Subcutaneous abdominal adipose tissue (tissue), 5 donors: ENCODE results near the gene IFNL2.
"Not testable (repeated sequence)": the region's sequence is repeated elsewhere in the genome, so short reads cannot be mapped to it uniquely, and the experiment has no call there.

Experiments
- H3K27ac ChIP-seq: one replicate; pipeline ENCODE4 v1.7.0; 2013; ENCODE audit warnings: low read depth, mild to moderate bottlenecking, inconsistent platforms, low read length, moderate library complexity
- H3K27me3 ChIP-seq, 5 donors: one replicate each; pipeline ENCODE4 v1.7.0; 2013; ENCODE audit warnings: low read length in 5 of 5, inconsistent platforms in 1 of 5; ENCODE audit not compliant: control insufficient read depth in 5 of 5, insufficient read depth in 4 of 5
- H3K36me3 ChIP-seq, 5 donors: one replicate each; pipeline ENCODE4 v1.7.0; 2013; ENCODE audit warnings: low read length in 5 of 5; ENCODE audit not compliant: control insufficient read depth in 5 of 5, insufficient read depth in 5 of 5
- H3K4me1 ChIP-seq, 5 donors: one replicate each; pipeline ENCODE4 v1.7.0; 2013; ENCODE audit warnings: low read length in 5 of 5, mild to moderate bottlenecking in 3 of 5, moderate library complexity in 1 of 5; ENCODE audit not compliant: control insufficient read depth in 5 of 5, insufficient read depth in 5 of 5
- H3K4me3 ChIP-seq, 5 donors: one replicate each; pipeline ENCODE4 v1.7.0; 2013; ENCODE audit warnings: low read length in 5 of 5, low read depth in 1 of 5
- H3K9ac ChIP-seq, 5 donors: one replicate each; pipeline ENCODE4 v1.7.0; 2013; ENCODE audit warnings: low read length in 5 of 5, mild to moderate bottlenecking in 4 of 5, moderate library complexity in 3 of 5
- H3K9me3 ChIP-seq, 5 donors: one replicate each; pipeline ENCODE4 v1.7.0; 2013; ENCODE audit warnings: low read length in 5 of 5; ENCODE audit not compliant: control insufficient read depth in 5 of 5
- donor health status: healthy.
- donor health status: healthy.
- donor health status: healthy.
- donor health status: healthy.
- donor health status: healthy.

IFNL2 gene

DNA sequence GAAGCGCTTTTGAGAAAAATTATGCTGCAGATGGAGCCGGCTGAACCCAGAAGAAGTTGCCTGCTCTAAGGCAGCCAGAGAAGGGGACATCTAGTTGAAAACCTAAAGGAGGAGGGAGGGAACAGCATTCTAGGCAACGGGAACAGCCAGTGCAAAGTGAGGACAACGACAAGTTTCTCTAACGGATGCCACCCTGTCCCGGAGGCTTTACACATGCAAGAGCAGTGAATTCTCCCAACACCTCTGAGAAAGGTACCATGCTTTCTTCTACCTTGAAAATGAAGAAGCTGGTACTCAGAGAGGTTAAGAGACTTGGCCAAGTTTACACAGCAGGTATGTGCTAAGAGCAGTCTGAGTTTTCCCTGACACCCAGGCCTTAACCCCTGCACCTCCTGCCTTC is 29.3 kb upstream of the IFNL2 start:
- Histone ChIP-seq H3K4me3 (no peak overlapping the region), H3K27me3 (peaks cover 5 to 14% (median 11%) of the 10 kb centered on the region in 5 donors), H3K9ac (no peak overlapping the region), H3K36me3 (no peaks in the 10 kb centered on the region), H3K9me3 (no peaks in the 10 kb centered on the region), H3K27ac (no peak overlapping the region), H3K4me1 (peaks cover 0 to 3% (median 0%) of the 10 kb centered on the region in 5 donors)

GRCh38 chr19:39240421-39240820 is 27.8 kb upstream of the IFNL2 start:
- Histone ChIP-seq H3K27me3 (peaks cover 3 to 14% (median 11%) of the 10 kb centered on the region in 5 donors), H3K36me3 (no peaks in the 10 kb centered on the region), H3K4me3 (no peak overlapping the region), H3K9me3 (no peaks in the 10 kb centered on the region), H3K4me1 (peaks cover 0 to 3% (median 0%) of the 10 kb centered on the region in 5 donors), H3K9ac (no peak overlapping the region), H3K27ac (no peak overlapping the region)

GRCh38 chr19:39243741-39244140 is 24.5 kb upstream of the IFNL2 start:
- not testable (repeated sequence) for H3K9ac ChIP-seq, H3K4me3 ChIP-seq, H3K9me3 ChIP-seq, H3K36me3 ChIP-seq, H3K27ac ChIP-seq
- Histone ChIP-seq H3K4me1 (peaks cover 0 to 18% (median 14%) of the 10 kb centered on the region in 5 donors), H3K27me3 (peaks cover 5 to 23% (median 15%) of the 10 kb centered on the region in 5 donors)

- peaks cover 5 to 28% (median 17%) of the 10 kb centered on the region in 5 donors for H3K27me3 ChIP-seq
- H3K4me1 ChIP-seq, result peaks cover 0 to 22% (median 20%) of the 10 kb centered on the region in 5 donors
- H3K9ac ChIP-seq, H3K9me3 ChIP-seq, H3K36me3 ChIP-seq, H3K27ac ChIP-seq, H3K4me3 ChIP-seq: not testable (repeated sequence)
Observed at GRCh38 chr19:39244410-39245100, 23.6 kb upstream of the IFNL2 start, which contains the start of gene IFNL3. Gene IFNL3 (minus strand): TSS chr19:39245006. CDS start chr19:39244967, 39 bp downstream.

GRCh38 chr19:39245166-39245565 is 23.0 kb upstream of the IFNL2 start:
- H3K9me3 ChIP-seq, H3K36me3 ChIP-seq, H3K4me3 ChIP-seq, H3K9ac ChIP-seq, H3K27ac ChIP-seq: not testable (repeated sequence)
- H3K4me1 ChIP-seq, result peaks cover 0 to 22% (median 20%) of the 10 kb centered on the region in 5 donors
- H3K27me3 ChIP-seq, result peaks cover 5 to 28% (median 17%) of the 10 kb centered on the region in 5 donors

GRCh38 chr19:39246951-39247669 is 21.1 kb upstream of the IFNL2 start:
- H3K4me3 ChIP-seq, result peak overlapping the region in 1 of 5 donors; percentile 42
- H3K9ac ChIP-seq, result no peak overlapping the region
- peaks cover 5 to 28% (median 17%) of the 10 kb centered on the region in 5 donors for H3K27me3 ChIP-seq
- no peak overlapping the region for H3K27ac ChIP-seq
- H3K4me1 ChIP-seq, result peaks cover 0 to 22% (median 20%) of the 10 kb centered on the region in 5 donors
- H3K9me3 ChIP-seq, result no peaks in the 10 kb centered on the region
- no peaks in the 10 kb centered on the region for H3K36me3 ChIP-seq

GRCh38 chr19:39247701-39248664 is 20.2 kb upstream of the IFNL2 start:
- H3K4me3 ChIP-seq, result peak overlapping the region in 1 of 5 donors; percentile 42
- no peaks in the 10 kb centered on the region for H3K9me3 ChIP-seq
- no peaks in the 10 kb centered on the region for H3K36me3 ChIP-seq
- no peak overlapping the region for H3K27ac ChIP-seq
- H3K27me3 ChIP-seq, result peaks cover 5 to 28% (median 17%) of the 10 kb centered on the region in 5 donors
- H3K4me1 ChIP-seq, result peaks cover 0 to 22% (median 20%) of the 10 kb centered on the region in 5 donors
- H3K9ac ChIP-seq, result no peak overlapping the region

GRCh38 chr19:39248806-39249205 is 19.4 kb upstream of the IFNL2 start, which contains the start of gene IFNL4:
Gene IFNL4 (minus strand): TSS chr19:39248856.
- no peaks in the 10 kb centered on the region for H3K9me3 ChIP-seq
- H3K4me3 ChIP-seq, result peak within 1 kb of the TSS in 1 of 5 donors; percentile 42
- no peaks in the 10 kb centered on the region for H3K36me3 ChIP-seq
- H3K27me3 ChIP-seq, result peaks cover 5 to 28% (median 17%) of the 10 kb centered on the region in 5 donors
- peaks cover 0 to 22% (median 20%) of the 10 kb centered on the region in 5 donors for H3K4me1 ChIP-seq
- no peak within 1 kb of the TSS for H3K27ac ChIP-seq
- H3K9ac ChIP-seq, result no peak within 1 kb of the TSS

DNA sequence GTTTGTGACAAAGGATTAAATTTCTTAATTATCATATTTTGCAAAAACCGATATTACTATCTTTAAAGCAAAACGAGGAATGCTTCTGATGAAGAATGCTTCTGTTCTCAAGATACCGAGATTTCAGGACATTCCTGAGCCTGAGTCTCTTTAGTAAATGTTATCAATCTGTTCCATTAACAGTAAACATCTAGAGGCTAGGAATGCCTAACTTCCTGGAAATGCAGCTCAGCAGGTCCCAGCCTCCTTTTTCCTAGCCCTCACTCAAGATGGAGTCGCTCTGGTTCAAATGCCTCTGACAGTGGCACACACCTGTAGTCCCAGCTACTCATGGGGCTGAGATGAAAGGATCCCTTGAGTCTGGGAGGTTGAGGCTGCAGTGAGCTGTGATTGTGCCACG is 17.1 kb upstream of the IFNL2 start:
- H3K27ac ChIP-seq, result no peak overlapping the region
- H3K4me3 ChIP-seq, result no peak overlapping the region
- no peak overlapping the region for H3K9ac ChIP-seq
- peaks cover 5 to 34% (median 20%) of the 10 kb centered on the region in 5 donors for H3K27me3 ChIP-seq
- H3K4me1 ChIP-seq, result peaks cover 0 to 22% (median 20%) of the 10 kb centered on the region in 5 donors
- H3K36me3 ChIP-seq, result no peaks in the 10 kb centered on the region
- H3K9me3 ChIP-seq, result no peaks in the 10 kb centered on the region
